K562 (cell line): ENCODE measurements around the gene ACKR2. TPM values are rescaled to one million over a fixed set of nuclear protein-coding genes. Genes with fewer than 3 reads are reported as not detected.

Experiments
- ARNT ChIP-seq, 2 experiments: fragments of 450-650 bp; IDR thresholded peaks; 2 replicates each; pipeline ENCODE4 v1.6.1; 2016; ENCODE audit warnings: mild to moderate bottlenecking in 1 of 2
- C11orf30 ChIP-seq: fragments of 450-650 bp; IDR thresholded peaks from 2 replicates; pipeline ENCODE4 v1.6.1; 2016; ENCODE audit warnings: low read depth, mild to moderate bottlenecking
- CC2D1A ChIP-seq: fragments of 450-650 bp; IDR thresholded peaks from 2 replicates; pipeline ENCODE4 v1.6.1; 2017; ENCODE audit warnings: mild to moderate bottlenecking
- CREM ChIP-seq: IDR thresholded peaks from 2 replicates; pipeline ENCODE4 v1.6.1; 2014; ENCODE audit warnings: antibody characterized with exemption, low read depth
- E2F3 ChIP-seq: fragments of 250-450 bp; sonication (Bioruptor Pico); IDR thresholded peaks from 2 replicates; pipeline ENCODE4 v1.4.0; 2020; ENCODE audit warnings: mild to moderate bottlenecking
- EP400 ChIP-seq: fragments of 450-650 bp; IDR thresholded peaks from 2 replicates; pipeline ENCODE4 v1.6.1; 2017; ENCODE audit warnings: antibody characterized with exemption, mild to moderate bottlenecking, moderate library complexity
- JUND ChIP-seq, 2 experiments: IDR thresholded peaks; 2 replicates in 1 of 2; 3 replicates in 1 of 2; pipeline ENCODE4 v1.6.1; 2011; ENCODE audit warnings: borderline replicate concordance in 2 of 2, low read depth in 2 of 2, low read length in 2 of 2, improper control_type of control experiment in 1 of 2, missing biosample characterization in 1 of 2, missing genetic modification characterization in 1 of 2, missing genetic modification reagents in 1 of 2
- KLF6 ChIP-seq: fragments of 250-450 bp; sonication (Bioruptor Pico); IDR thresholded peaks from 2 replicates; pipeline ENCODE4 v1.4.0; 2020; ENCODE audit warnings: mild to moderate bottlenecking, moderate library complexity, borderline replicate concordance
- NCOA4 ChIP-seq: fragments of 450-650 bp; IDR thresholded peaks from 2 replicates; pipeline ENCODE4 v1.6.1; 2018; ENCODE audit warnings: mild to moderate bottlenecking; ENCODE audit not compliant: partially characterized antibody
- RNF2 ChIP-seq: sonication (generic); IDR thresholded peaks from 2 replicates; pipeline ENCODE4 v1.6.1; 2016
- SMARCE1 ChIP-seq: fragments of 450-650 bp; IDR thresholded peaks from 2 replicates; pipeline ENCODE4 v1.7.1; 2016; ENCODE audit warnings: mild to moderate bottlenecking
- SMC3 ChIP-seq: conservative IDR thresholded peaks from 2 replicates; pipeline ENCODE4 v1.6.1; 2011; ENCODE audit warnings: low read depth, low read length, improper control_type of control experiment; ENCODE audit not compliant: insufficient read depth
- TBP ChIP-seq: optimal IDR thresholded peaks from 2 replicates; pipeline ENCODE3; 2011; ENCODE audit warnings: low read depth, low read length, improper control_type of control experiment
- XRCC5 ChIP-seq: fragments of 200-400 bp; formaldehyde crosslinking; IDR thresholded peaks from 2 replicates; pipeline ENCODE4 v1.6.1; 2017; ENCODE audit warnings: low read depth, mild to moderate bottlenecking, low read length
- ZKSCAN1 ChIP-seq: fragments of 150-350 bp; IDR thresholded peaks from 2 replicates; pipeline ENCODE4 v1.6.1; 2016; ENCODE audit warnings: low read depth, low read length
- ZNF586 ChIP-seq: fragments of 450-650 bp; formaldehyde crosslinking; conservative IDR thresholded peaks from 2 replicates; pipeline ENCODE4 v1.4.0; 2020; ENCODE audit warnings: mild to moderate bottlenecking, moderate library complexity
- ZNF589 ChIP-seq: fragments of 200-800 bp; sonication (Bioruptor generic); IDR thresholded peaks from 2 replicates; pipeline ENCODE4 v1.6.1; 2016; ENCODE audit warnings: low read depth, missing genetic modification characterization, missing compliant biosample characterization
- ZNF764 ChIP-seq: fragments of 250-450 bp; sonication (Bioruptor Pico); IDR thresholded peaks from 2 replicates; pipeline ENCODE4 v1.4.0; 2020; ENCODE audit warnings: low read depth, mild to moderate bottlenecking, moderate library complexity
- polyA plus RNA-seq, 8 experiments: library from polyadenylated mRNA; depleted of rRNA in 4 of 8; stranded (reverse) in 5 of 8; unstranded in 3 of 8; fragments of >200 nt; fragmentation: Nextera tagmentation in 2 of 8; fragmentation: Illumina TruSeq in 1 of 8; extraction: Ambion mirVana in 2 of 8; extraction: Trizol in 1 of 8; gene quantifications; 2 replicates each; pipeline versions ENCODE4 v1.2.1 to v1.2.3, GENCODE V29; 2011 to 2014; ENCODE audit warnings: inconsistent platforms in 1 of 8, missing spikeins in 1 of 8
- total RNA-seq, 7 experiments: library from RNA; depleted of rRNA in 6 of 7; stranded (reverse); fragments of >200 nt in 6 of 7; fragmentation: Illumina TruSeq in 2 of 7; extraction: Trizol in 2 of 7; gene quantifications; 2 replicates each; pipeline versions ENCODE4 v1.2.1 to v1.2.3, GENCODE V29; 2011 to 2021; ENCODE audit warnings: low replicate concordance in 1 of 7
- TF ChIP-seq, protein P1 (sequence below): sonication (generic); formaldehyde crosslinking; IDR thresholded peaks from 2 replicates; pipeline ENCODE4 v1.8.1; 2023; ENCODE audit warnings: mild to moderate bottlenecking, missing genetic modification reagents
- TF ChIP-seq, protein P2 (sequence below): fragments of 450-650 bp; formaldehyde crosslinking; IDR thresholded peaks from 2 replicates; pipeline ENCODE4 v1.4.0; 2020; ENCODE audit warnings: mild to moderate bottlenecking, moderate library complexity
- TF ChIP-seq, protein P3 (sequence below), 2 experiments: fragments of 450-650 bp; IDR thresholded peaks; 2 replicates each; pipeline ENCODE4 v1.6.1; 2018; ENCODE audit warnings: mild to moderate bottlenecking in 2 of 2, low read depth in 1 of 2; ENCODE audit not compliant: partially characterized antibody in 2 of 2

Gene ACKR2
- total and polyA plus RNA-seq, 9 of the 15 experiments (the other 6 are each of a cell fraction or from before 2014, with no cell fraction given): 0.03 to 0.69 (median 0.25) TPM; not detected in 1

- TF ChIP-seq ZKSCAN1 (no peak), ARNT (IDR thresholded peaks at IDR 0.05) (0 out of 4 replicates have a peak, but pooled peaks have one; percentile 22 to 30), CC2D1A (peak; percentile 29; the same call in 1 of the 2 replicates), E2F3 (CRISPR knock-in tag) (0 out of 2 replicates have a peak, but pooled peaks have one; percentile 67), SMC3 (no peak), KLF6 (0 out of 2 replicates have a peak, but pooled peaks have one; percentile 40), ZNF586 (CRISPR knock-in tag) (0 out of 2 replicates have a peak, but pooled peaks have one; percentile 62), ZNF764 (CRISPR knock-in tag) (peak; percentile 47; the same call in 1 of the 2 replicates), EP400 (peak; percentile 62; the same call in 1 of the 2 replicates), NCOA4 (peak; percentile 77), RNF2 (peak; percentile 47; the same call in 1 of the 2 replicates), SMARCE1 (no peak), JUND (IDR thresholded peaks at IDR 0.05; ENCODE audit: borderline replicate concordance, low read depth, low read length) (peak; percentile 18; the same call in 1 of the 2 replicates), JUND (tag; IDR thresholded peaks at IDR 0.05; ENCODE audit: borderline replicate concordance, low read depth, low read length) (no peak; the same call in 2 of the 3 replicates), TBP (peak; percentile 93), C11orf30 (no peak; the same call in 1 of the 2 replicates), ZNF589 (no peak), XRCC5 (no peak; the same call in 1 of the 2 replicates), CREM (peak; percentile 89)
- TF ChIP-seq, protein P1, sequence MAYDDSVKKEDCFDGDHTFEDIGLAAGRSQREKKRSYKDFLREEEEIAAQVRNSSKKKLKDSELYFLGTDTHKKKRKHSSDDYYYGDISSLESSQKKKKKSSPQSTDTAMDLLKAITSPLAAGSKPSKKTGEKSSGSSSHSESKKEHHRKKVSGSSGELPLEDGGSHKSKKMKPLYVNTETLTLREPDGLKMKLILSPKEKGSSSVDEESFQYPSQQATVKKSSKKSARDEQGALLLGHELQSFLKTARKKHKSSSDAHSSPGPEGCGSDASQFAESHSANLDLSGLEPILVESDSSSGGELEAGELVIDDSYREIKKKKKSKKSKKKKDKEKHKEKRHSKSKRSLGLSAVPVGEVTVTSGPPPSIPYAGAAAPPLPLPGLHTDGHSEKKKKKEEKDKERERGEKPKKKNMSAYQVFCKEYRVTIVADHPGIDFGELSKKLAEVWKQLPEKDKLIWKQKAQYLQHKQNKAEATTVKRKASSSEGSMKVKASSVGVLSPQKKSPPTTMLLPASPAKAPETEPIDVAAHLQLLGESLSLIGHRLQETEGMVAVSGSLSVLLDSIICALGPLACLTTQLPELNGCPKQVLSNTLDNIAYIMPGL (CRISPR knock-in tag): peak; percentile 78
- TF ChIP-seq, protein P2, sequence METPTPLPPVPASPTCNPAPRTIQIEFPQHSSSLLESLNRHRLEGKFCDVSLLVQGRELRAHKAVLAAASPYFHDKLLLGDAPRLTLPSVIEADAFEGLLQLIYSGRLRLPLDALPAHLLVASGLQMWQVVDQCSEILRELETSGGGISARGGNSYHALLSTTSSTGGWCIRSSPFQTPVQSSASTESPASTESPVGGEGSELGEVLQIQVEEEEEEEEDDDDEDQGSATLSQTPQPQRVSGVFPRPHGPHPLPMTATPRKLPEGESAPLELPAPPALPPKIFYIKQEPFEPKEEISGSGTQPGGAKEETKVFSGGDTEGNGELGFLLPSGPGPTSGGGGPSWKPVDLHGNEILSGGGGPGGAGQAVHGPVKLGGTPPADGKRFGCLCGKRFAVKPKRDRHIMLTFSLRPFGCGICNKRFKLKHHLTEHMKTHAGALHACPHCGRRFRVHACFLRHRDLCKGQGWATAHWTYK: peak; percentile 48; the same call in 1 of the 2 replicates
- TF ChIP-seq, protein P3, sequence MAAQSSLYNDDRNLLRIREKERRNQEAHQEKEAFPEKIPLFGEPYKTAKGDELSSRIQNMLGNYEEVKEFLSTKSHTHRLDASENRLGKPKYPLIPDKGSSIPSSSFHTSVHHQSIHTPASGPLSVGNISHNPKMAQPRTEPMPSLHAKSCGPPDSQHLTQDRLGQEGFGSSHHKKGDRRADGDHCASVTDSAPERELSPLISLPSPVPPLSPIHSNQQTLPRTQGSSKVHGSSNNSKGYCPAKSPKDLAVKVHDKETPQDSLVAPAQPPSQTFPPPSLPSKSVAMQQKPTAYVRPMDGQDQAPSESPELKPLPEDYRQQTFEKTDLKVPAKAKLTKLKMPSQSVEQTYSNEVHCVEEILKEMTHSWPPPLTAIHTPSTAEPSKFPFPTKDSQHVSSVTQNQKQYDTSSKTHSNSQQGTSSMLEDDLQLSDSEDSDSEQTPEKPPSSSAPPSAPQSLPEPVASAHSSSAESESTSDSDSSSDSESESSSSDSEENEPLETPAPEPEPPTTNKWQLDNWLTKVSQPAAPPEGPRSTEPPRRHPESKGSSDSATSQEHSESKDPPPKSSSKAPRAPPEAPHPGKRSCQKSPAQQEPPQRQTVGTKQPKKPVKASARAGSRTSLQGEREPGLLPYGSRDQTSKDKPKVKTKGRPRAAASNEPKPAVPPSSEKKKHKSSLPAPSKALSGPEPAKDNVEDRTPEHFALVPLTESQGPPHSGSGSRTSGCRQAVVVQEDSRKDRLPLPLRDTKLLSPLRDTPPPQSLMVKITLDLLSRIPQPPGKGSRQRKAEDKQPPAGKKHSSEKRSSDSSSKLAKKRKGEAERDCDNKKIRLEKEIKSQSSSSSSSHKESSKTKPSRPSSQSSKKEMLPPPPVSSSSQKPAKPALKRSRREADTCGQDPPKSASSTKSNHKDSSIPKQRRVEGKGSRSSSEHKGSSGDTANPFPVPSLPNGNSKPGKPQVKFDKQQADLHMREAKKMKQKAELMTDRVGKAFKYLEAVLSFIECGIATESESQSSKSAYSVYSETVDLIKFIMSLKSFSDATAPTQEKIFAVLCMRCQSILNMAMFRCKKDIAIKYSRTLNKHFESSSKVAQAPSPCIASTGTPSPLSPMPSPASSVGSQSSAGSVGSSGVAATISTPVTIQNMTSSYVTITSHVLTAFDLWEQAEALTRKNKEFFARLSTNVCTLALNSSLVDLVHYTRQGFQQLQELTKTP (IDR thresholded peaks at IDR 0.05; ENCODE audit: low read depth in 1 of 2, partially characterized antibody in 2 of 2): peak in 1 of 2 experiments; percentile 42
These were observed 5.0 kb upstream of the ACKR2 start, which contains the start of gene HIGD1A (continued) for GRCh38 chr3:42804106-42804830.
